SK-N-SH (cell line): ENCODE measurements around the gene FANCE. TPM values are rescaled to one million over a fixed set of nuclear protein-coding genes. Genes with fewer than 3 reads are reported as not detected.
A peak's percentile ranks its signal among the peaks of the same experiment; 100 is the strongest.

Experiments
- CTCF ChIA-PET: fragments of 300-600, 350-600 bp; formaldehyde crosslinking; extraction: SDS; loops from one replicate; lab custom pipeline; 2021; lab: Yijun Ruan, JAX
- POLR2A ChIA-PET: fragments of 350-600 bp; sonication (Branson Sonifier 250); formaldehyde crosslinking; extraction: SDS; loops from one replicate; lab custom pipeline; 2020; ENCODE audit warnings: antibody characterized with exemption, inconsistent platforms; lab: Yijun Ruan, JAX
- DNase-seq: peaks from one replicate; pipeline ENCODE4 v3.0.0; 2012
- H2AFZ ChIP-seq: fragments of 200-600 bp; sonication (generic); 2 replicates; pipeline ENCODE4 v1.8.1; 2016; ENCODE audit warnings: antibody characterized with exemption, mild to moderate bottlenecking, low read depth
- H3F3A ChIP-seq: fragments of 200-600 bp; sonication (generic); replicated peaks from 2 replicates; pipeline ENCODE3; 2016; ENCODE audit warnings: antibody characterized with exemption, mild to moderate bottlenecking; ENCODE audit not compliant: insufficient read depth
- H3K27ac ChIP-seq, 2 experiments: fragments of 200-500 bp in 1 of 2; fragments of 200-600 bp in 1 of 2; sonication (Bioruptor generic) in 1 of 2; sonication (generic), shearing (Covaris generic) in 1 of 2; 2 replicates each; pipeline versions ENCODE4 v1.5.1 to v1.6.1; 2014 to 2016; ENCODE audit warnings: low read depth in 2 of 2, inconsistent platforms in 1 of 2, low read length in 1 of 2, mild to moderate bottlenecking in 1 of 2, mixed read lengths in 1 of 2
- H3K27me3 ChIP-seq: fragments of 200-600 bp; sonication (generic), shearing (Covaris generic); 2 replicates; pipeline ENCODE4 v1.6.1; 2016; ENCODE audit warnings: mixed run types; ENCODE audit not compliant: insufficient read depth
- H3K36me3 ChIP-seq, 2 experiments: fragments of 200-500 bp in 1 of 2; fragments of 200-600 bp in 1 of 2; sonication (Bioruptor generic) in 1 of 2; sonication (generic) in 1 of 2; replicated peaks in 1 of 2; 2 replicates each; pipeline versions ENCODE3 to v1.5.1; 2014 to 2016; ENCODE audit warnings: low read length in 1 of 2, mild to moderate bottlenecking in 1 of 2; ENCODE audit not compliant: insufficient read depth in 2 of 2, control insufficient read depth in 1 of 2
- H3K4me1 ChIP-seq, 2 experiments: fragments of 200-500 bp in 1 of 2; fragments of 200-600 bp in 1 of 2; sonication (Bioruptor generic) in 1 of 2; sonication (generic), shearing (Covaris generic) in 1 of 2; 2 replicates each; pipeline versions ENCODE4 v1.5.1 to v1.6.1; 2014 to 2016; ENCODE audit warnings: low read depth in 1 of 2, low read length in 1 of 2, mixed run types in 1 of 2; ENCODE audit not compliant: insufficient read depth in 2 of 2, control insufficient read depth in 1 of 2
- H3K4me2 ChIP-seq: fragments of 200-600 bp; sonication (generic), shearing (Covaris generic); 2 replicates; pipeline ENCODE4 v1.6.1; 2017; ENCODE audit warnings: mixed run types
- H3K4me3 ChIP-seq, 2 experiments: fragments of 200-500 bp in 1 of 2; fragments of 200-600 bp in 1 of 2; sonication (Bioruptor generic) in 1 of 2; sonication (generic), shearing (Covaris generic) in 1 of 2; 2 replicates each; pipeline versions ENCODE4 v1.5.1 to v1.8.1; 2014 to 2016; ENCODE audit warnings: low read depth in 2 of 2, inconsistent platforms in 1 of 2, low read length in 1 of 2, mild to moderate bottlenecking in 1 of 2, mixed read lengths in 1 of 2, moderate library complexity in 1 of 2
- H3K79me2 ChIP-seq: fragments of 200-600 bp; sonication (generic); 2 replicates; pipeline ENCODE4 v1.8.1; 2017; ENCODE audit warnings: mild to moderate bottlenecking; ENCODE audit not compliant: insufficient read depth
- H3K9ac ChIP-seq: fragments of 200-600 bp; sonication (generic); 2 replicates; pipeline ENCODE4 v1.6.1; 2017; ENCODE audit warnings: mixed run types
- H3K9me2 ChIP-seq: fragments of 200-600 bp; sonication (generic); 2 replicates; pipeline ENCODE4 v1.6.1; 2017; ENCODE audit warnings: mixed run types
- H3K9me3 ChIP-seq: fragments of 200-600 bp; sonication (generic); 2 replicates; pipeline ENCODE4 v1.6.1; 2017; ENCODE audit warnings: mixed run types, mild to moderate bottlenecking, moderate library complexity
- H4K20me1 ChIP-seq: fragments of 200-600 bp; sonication (generic); 2 replicates; pipeline ENCODE4 v1.6.1; 2017; ENCODE audit warnings: mild to moderate bottlenecking, mixed run types; ENCODE audit not compliant: insufficient read depth
- EP300 ChIP-seq, 2 experiments: IDR thresholded peaks; 2 replicates each; pipeline versions ENCODE4 v1.4.0 to v1.6.1; 2012; ENCODE audit warnings: borderline replicate concordance in 1 of 2, low read depth in 1 of 2, low read length in 1 of 2
- MEF2A ChIP-seq: IDR thresholded peaks from 2 replicates; pipeline ENCODE4 v1.4.0; 2012; ENCODE audit warnings: low read depth, borderline replicate concordance
- MXI1 ChIP-seq: IDR thresholded peaks from 2 replicates; pipeline ENCODE4 v1.6.1; 2012; ENCODE audit warnings: mild to moderate bottlenecking, low read depth, low read length, improper control_type of control experiment
- NRF1 ChIP-seq: IDR thresholded peaks from 2 replicates; pipeline ENCODE4 v1.6.1; 2012; ENCODE audit warnings: low read depth, mild to moderate bottlenecking, low read length
- POLR2AphosphoS5 ChIP-seq: IDR thresholded peaks from 2 replicates; pipeline ENCODE4 v1.6.1; 2012; ENCODE audit warnings: low read depth, low read length
- RAD21 ChIP-seq: IDR thresholded peaks from 2 replicates; pipeline ENCODE4 v1.6.1; 2012; ENCODE audit warnings: mild to moderate bottlenecking, low read length
- SMC3 ChIP-seq: IDR thresholded peaks from 2 replicates; pipeline ENCODE4 v1.6.1; 2012; ENCODE audit warnings: low read depth, low read length, improper control_type of control experiment
- TAF1 ChIP-seq: IDR thresholded peaks from 2 replicates; pipeline ENCODE4 v1.6.1; 2012; ENCODE audit warnings: low read depth, mild to moderate bottlenecking, low read length, moderate library complexity, borderline replicate concordance
- WGBS: methylation state at CpG from one replicate; pipeline ENCODE4 v1.1.6; 2017; ENCODE audit warnings: low lambda C conversion rate; 5-methylcytosine and 5-hydroxymethylcytosine counted together
- polyA plus RNA-seq, 3 experiments: library from polyadenylated mRNA; depleted of rRNA; stranded (reverse); fragments of >200 nt; gene quantifications; 2 replicates each; pipeline ENCODE4 v1.2.3, GENCODE V29; 2012
- TF ChIP-seq, protein P1 (sequence below): IDR thresholded peaks from 2 replicates; pipeline ENCODE4 v1.4.0; 2012; ENCODE audit warnings: low read depth, borderline replicate concordance
- TF ChIP-seq, protein P2 (sequence below): fragments of 150-350 bp; IDR thresholded peaks from 2 replicates; pipeline ENCODE4 v1.6.1; 2016; ENCODE audit warnings: mild to moderate bottlenecking, low read depth, low read length

The FANCE gene
- polyA plus RNA-seq, 1 of the 3 experiments (the other 2 are of a cell fraction), result 5.8 TPM

DNA sequence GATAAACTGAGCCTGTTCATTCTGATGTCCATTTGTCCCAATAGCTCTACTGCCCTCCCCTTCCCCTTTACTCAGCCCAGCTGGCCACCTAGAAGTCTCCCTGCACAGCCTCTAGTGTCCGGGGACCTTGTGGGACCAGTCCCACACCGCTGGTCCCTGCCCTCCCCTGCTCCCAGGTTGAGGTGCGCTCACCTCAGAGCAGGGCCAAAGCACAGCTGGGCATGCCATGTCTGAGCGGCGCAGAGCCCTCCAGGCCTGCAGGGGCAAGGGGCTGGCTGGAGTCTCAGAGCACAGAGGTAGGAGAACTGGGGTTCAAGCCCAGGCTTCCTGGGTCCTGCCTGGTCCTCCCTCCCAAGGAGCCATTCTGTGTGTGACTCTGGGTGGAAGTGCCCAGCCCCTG, 24.7 kb upstream of the FANCE start:
- Histone ChIP-seq H3K27ac (peak overlapping the region in 1 of 2 experiments; percentile 66; a peak in 2 of 4 replicates), H3K4me3 (no peak overlapping the region), H3K9me2 (no peaks in the 10 kb centered on the region), H3K36me3 (peaks cover 9 to 13% of the 10 kb centered on the region in 2 experiments), H3K4me2 (0 out of 2 replicates have a peak overlapping the region, but pooled peaks have one; percentile 44), H3K27me3 (no peaks in the 10 kb centered on the region), H2AFZ (no peak overlapping the region), H3K9me3 (peaks cover 11% of the 10 kb centered on the region; the same call in 1 of the 2 replicates), H3K9ac (no peak overlapping the region), H3K79me2 (no peaks in the 10 kb centered on the region), H3F3A (no peaks in the 10 kb centered on the region), H4K20me1 (no peaks in the 10 kb centered on the region), H3K4me1 (peaks cover 0 to 21% of the 10 kb centered on the region in 2 experiments; a peak in 1 of 4 replicates)
- TF ChIP-seq MXI1, result no peak
- CTCF ChIA-PET, result interaction anchor here (1.1 to 2.0 kb wide), 3 partner anchors 9 to 85 kb away, joined by 5 to 11 read pairs (median 5); partner anchors contain the start of gene PPARD
- WGBS, result 100% methylated on average over 5 of the region's 5 CpGs
- POLR2A ChIA-PET, result no interaction called here
- DNase-seq, result no peak

DNA sequence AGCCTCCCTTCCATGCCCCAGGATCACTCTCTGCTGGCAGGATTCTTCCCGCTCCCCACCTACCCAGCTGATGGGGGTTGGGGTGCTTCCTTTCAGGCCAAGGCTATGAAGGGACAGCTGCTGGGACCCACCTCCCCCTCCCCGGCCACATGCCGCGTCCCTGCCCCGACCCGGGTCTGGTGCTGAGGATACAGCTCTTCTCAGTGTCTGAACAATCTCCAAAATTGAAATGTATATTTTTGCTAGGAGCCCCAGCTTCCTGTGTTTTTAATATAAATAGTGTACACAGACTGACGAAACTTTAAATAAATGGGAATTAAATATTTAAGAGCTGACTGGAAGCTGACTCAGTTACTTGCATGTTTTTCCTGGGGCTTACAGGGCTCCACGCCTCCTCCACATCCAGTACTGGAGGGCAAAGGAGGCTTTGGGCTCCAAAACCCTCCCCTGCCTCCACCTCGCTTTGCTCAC, 24.3 kb upstream of the FANCE start:
- Histone ChIP-seq H3K9me2 (no peaks in the 10 kb centered on the region), H3K36me3 (peaks cover 9 to 13% of the 10 kb centered on the region in 2 experiments), H4K20me1 (no peaks in the 10 kb centered on the region), H3K4me1 (peaks cover 0 to 21% of the 10 kb centered on the region in 2 experiments; a peak in 1 of 4 replicates), H3K9ac (no peak overlapping the region), H2AFZ (no peak overlapping the region), H3K9me3 (peaks cover 11% of the 10 kb centered on the region; the same call in 1 of the 2 replicates), H3K79me2 (no peaks in the 10 kb centered on the region), H3K4me2 (0 out of 2 replicates have a peak overlapping the region, but pooled peaks have one; percentile 44), H3K4me3 (no peak overlapping the region), H3F3A (no peaks in the 10 kb centered on the region), H3K27me3 (no peaks in the 10 kb centered on the region), H3K27ac (peak overlapping the region in 1 of 2 experiments; percentile 66; a peak in 2 of 4 replicates)
- TF ChIP-seq EP300 (IDR thresholded peaks at IDR 0.05; ENCODE audit: borderline replicate concordance in 1 of 2, low read depth in 1 of 2, low read length in 1 of 2) (no peak), TAF1 (no peak), SMC3 (no peak), RAD21 (no peak), MEF2A (no peak), NRF1 (no peak), POLR2AphosphoS5 (no peak)
- TF ChIP-seq, protein P1, sequence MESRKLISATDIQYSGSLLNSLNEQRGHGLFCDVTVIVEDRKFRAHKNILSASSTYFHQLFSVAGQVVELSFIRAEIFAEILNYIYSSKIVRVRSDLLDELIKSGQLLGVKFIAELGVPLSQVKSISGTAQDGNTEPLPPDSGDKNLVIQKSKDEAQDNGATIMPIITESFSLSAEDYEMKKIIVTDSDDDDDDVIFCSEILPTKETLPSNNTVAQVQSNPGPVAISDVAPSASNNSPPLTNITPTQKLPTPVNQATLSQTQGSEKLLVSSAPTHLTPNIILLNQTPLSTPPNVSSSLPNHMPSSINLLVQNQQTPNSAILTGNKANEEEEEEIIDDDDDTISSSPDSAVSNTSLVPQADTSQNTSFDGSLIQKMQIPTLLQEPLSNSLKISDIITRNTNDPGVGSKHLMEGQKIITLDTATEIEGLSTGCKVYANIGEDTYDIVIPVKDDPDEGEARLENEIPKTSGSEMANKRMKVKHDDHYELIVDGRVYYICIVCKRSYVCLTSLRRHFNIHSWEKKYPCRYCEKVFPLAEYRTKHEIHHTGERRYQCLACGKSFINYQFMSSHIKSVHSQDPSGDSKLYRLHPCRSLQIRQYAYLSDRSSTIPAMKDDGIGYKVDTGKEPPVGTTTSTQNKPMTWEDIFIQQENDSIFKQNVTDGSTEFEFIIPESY, result no peak
- TF ChIP-seq, protein P2, sequence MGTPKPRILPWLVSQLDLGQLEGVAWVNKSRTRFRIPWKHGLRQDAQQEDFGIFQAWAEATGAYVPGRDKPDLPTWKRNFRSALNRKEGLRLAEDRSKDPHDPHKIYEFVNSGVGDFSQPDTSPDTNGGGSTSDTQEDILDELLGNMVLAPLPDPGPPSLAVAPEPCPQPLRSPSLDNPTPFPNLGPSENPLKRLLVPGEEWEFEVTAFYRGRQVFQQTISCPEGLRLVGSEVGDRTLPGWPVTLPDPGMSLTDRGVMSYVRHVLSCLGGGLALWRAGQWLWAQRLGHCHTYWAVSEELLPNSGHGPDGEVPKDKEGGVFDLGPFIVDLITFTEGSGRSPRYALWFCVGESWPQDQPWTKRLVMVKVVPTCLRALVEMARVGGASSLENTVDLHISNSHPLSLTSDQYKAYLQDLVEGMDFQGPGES, result no peak
- CTCF ChIA-PET, result interaction anchor here (1.8 to 2.0 kb wide), 2 partner anchors 9 to 86 kb away, joined by 5 to 11 read pairs; partner anchors contain the start of gene PPARD
- POLR2A ChIA-PET, result no interaction called here
- DNase-seq, result no peak
- 91% methylated on average over 8 of the region's 9 CpGs for WGBS
